Stimulated activated CD4-positive, alpha-beta T cell treated with anti-CD3 and anti-CD28 coated beads, TNF-alpha, amount 100 ng/mL, for 1 hour (primary cell): ENCODE results near the gene MBOAT1.

Experiments
- DNase-seq, 3 donors: peaks; one replicate each; pipeline ENCODE4 v3.0.0-alpha.2; 2020; ENCODE audit warnings: low read depth in 3 of 3, low spot score in 1 of 3

MBOAT1 gene

DNA sequence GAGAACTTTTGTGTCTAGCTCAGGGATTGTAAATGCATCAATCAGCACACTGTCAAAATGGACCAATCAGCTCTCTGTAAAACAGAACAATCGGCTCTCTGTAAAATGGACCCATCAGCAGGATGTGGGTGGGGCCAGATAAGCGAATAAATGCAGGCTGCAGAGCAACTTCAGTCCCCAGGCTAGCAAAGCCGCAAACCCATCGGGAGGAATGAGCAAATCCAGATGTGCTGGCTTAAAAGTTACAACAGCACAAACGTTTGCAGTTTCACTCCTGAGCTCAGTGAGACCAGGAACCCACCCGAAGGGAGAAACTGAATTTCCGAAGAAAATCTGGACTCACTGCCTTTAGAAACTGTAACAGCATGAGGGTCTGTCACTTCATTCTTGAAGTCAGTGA, 21.9 kb upstream of the MBOAT1 start:
- DNase-seq = no peak

DNA sequence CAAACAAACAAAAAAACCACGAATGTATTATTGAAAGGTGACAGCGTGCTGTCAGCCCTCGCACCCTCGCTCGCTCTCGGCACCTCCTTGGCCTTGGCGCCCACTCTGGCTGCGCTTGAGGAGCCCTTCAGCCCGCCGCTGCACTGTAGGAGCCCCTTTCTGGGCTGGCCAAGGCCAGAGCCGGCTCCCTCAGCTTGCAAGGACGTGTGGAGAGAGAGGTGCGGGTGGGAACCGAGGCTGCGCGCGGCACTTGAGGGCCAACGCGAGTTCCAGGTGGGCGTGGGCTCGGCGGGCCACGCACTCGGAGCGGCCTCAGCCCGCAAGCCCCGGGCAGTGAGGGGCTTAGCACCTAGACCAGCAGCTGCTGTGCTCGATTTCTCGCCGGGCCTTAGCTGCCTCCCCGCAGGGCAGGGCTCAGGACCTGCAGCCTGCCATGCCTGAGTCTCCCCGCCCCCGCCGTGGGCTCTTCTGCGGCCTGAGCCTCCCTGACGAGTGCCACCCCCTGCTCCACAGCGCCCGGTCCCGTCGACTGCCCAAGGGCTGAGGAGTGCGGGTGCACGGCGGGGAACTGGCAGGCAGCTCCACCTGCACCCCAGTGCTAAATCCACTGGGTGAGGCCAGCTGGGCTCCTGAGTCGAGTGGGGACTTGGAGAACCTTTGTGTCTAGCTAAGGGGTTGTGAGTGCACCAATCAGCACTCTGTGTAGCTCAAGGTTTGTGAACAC, 20.9 kb upstream of the MBOAT1 start:
- DNase-seq = no peak

GRCh38 chr6:20232188-20232587, 19.9 kb upstream of the MBOAT1 start:
- no peak for DNase-seq

DNA sequence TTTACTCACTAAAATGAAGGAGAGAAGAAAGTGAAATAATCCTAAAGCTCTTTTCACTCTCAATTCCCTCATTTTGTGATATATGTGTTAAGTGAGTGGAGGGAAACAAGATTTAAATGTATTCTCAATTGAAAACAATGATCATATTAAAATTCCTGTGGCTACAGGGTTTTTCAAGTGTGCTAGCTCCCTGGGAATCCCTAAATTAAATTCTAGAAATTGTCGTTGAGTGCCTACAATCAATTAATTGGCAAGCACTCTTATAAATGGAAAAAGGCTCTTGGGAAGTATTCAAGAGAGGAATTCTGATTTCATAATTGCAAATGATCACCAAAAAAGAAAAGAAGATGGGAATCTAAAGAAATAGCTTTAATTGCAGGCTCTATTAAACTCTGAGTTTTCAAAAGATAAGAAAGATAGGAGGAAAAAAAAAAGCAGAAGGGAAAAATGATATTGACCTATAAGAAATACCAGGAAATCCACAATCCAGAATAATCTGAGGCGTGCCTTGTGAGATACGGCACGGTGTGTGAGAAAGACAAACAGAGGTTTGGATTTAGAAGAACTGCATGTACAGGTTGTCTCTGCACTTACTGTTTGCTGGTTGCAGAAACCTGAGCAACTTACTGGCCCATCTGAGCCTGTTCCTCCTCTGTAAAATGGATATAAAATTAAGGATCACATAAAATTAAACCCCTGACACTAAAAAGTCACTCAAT, 18.3 kb upstream of the MBOAT1 start:
- no peak for DNase-seq

DNA sequence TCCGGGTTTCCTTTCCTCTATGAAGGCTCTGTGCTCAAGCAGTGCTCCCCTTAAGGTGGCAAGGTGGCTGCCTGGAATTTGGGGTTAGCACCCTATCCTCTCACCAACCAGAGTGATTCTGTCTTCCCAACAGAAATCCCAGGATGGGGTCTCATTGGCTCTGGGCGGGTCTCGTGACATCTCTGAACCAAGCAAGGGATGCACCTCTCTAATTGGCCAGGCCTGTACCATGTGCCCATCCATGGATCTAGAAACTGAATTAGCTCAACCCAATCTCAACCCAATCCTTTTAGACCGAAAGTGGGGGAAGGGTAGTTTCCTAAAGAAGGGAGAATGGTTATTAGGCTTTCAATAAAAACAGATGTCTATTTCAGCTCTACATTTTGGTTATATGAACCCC, 17.6 kb upstream of the MBOAT1 start:
- no peak for DNase-seq

- no peak for DNase-seq
Measured at GRCh38 chr6:20227350-20227749, 15.1 kb upstream of the MBOAT1 start.

DNA sequence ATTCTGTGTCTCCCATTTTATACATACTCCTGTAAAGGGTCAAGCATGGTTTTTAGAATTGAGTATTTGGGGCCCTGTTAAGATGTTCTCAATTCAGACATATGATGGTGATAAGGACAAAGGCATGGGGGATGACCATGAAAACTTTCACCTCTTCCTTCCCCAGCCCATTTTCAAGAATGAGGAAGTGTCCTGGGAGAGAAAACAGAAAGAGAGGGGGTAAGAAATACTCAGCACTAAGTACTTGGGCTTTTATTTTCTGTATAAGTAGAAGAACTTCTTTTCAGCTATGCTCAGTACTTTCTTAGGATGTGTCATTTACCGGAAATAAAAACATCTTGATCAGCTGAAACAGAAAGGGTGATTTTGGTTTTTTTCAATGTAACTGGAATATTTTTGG, 10.9 kb upstream of the MBOAT1 start:
- no peak for DNase-seq

DNA sequence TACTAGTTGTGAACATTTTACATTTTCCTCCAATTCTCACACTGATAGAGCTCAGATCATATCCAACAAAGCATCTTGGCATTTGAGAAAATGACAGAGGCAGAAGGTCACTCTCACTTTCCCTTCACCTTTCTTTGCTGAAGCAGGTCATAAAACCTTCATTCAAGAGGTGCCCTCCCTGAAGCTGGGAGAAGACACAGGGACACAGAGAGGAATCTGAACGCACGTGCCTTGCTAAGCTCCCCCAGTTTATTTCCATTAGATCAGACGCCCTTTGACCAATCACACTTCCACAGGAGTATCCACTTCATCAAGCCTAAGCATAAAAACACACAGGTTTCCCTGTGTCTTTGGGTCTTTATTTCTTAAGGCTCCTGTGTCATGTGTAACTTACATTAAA, 9.2 kb upstream of the MBOAT1 start:
- DNase-seq = no peak

GRCh38 chr6:20220359-20220758, 8.1 kb upstream of the MBOAT1 start:
- DNase-seq = no peak

DNA sequence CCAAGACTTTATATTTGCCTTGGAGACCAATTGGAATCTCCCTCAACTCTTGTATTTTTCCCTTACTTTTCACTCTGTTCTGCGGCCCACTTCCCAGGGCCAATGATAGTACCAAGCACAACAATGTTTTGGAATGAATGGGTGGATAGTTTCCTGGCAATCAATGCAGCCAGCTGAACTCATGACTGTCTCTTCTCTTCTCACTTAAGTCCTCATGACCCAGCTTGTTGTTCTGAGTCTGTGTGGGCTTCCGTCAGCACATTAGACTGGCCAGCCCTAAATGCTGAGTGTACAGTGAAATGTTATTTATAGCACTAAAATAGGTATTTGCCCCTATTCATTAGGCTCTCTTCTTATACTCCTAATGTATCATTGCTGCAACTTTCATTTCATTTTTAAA, 5.6 kb upstream of the MBOAT1 start:
- no peak for DNase-seq

DNA sequence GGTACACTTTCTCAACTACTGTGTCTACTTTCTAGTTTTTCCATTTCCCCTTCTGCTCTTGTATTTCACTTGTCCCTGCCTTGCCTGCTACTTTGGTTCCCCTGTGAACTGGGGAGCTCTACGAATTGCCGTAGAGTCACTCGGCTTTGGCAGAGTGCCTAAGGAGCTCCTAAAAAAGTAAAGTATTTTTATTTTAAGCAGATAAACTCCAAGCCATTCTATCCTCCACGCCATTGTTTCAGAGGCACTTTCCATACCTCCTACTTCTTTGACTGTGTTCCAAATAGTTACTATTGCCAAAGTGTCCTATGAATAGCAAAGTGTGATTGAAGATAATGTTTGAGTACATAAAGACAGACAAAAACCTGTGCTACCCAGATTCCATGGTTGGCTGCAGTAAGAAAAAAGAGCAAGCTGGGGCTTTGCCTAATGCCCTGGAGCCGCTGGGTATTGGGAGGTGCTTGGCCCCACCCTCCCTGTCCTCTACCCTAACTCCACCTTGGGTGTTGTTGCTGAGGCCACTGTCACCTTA, 5.1 kb upstream of the MBOAT1 start:
- DNase-seq = no peak

DNA sequence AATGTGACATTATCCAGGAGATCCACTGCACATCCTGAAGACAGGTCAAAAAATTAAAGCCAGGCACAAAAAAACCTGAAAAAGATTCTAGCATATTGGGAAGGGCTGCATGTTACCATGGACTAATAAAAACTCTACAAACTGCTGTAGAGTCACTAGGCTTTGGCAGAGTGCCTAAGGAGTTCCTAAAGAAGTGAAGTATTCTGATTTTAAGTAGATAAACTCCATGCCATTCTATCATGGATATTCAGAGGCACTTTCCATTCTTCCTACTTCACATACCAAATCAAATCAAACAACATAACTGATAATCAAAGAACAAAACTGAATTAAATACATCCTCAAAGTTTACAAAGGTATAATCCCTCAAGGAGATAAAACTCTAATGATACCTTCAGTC, 3.0 kb upstream of the MBOAT1 start:
- DNase-seq = no peak

GRCh38 chr6:20213271-20213798, 1.1 kb upstream of the MBOAT1 start:
- DNase-seq = no peak

GRCh38 chr6:20211941-20212391, 303 bp downstream of the MBOAT1 start:
- peak in 1 of 3 donors; percentile 9 for DNase-seq

DNA sequence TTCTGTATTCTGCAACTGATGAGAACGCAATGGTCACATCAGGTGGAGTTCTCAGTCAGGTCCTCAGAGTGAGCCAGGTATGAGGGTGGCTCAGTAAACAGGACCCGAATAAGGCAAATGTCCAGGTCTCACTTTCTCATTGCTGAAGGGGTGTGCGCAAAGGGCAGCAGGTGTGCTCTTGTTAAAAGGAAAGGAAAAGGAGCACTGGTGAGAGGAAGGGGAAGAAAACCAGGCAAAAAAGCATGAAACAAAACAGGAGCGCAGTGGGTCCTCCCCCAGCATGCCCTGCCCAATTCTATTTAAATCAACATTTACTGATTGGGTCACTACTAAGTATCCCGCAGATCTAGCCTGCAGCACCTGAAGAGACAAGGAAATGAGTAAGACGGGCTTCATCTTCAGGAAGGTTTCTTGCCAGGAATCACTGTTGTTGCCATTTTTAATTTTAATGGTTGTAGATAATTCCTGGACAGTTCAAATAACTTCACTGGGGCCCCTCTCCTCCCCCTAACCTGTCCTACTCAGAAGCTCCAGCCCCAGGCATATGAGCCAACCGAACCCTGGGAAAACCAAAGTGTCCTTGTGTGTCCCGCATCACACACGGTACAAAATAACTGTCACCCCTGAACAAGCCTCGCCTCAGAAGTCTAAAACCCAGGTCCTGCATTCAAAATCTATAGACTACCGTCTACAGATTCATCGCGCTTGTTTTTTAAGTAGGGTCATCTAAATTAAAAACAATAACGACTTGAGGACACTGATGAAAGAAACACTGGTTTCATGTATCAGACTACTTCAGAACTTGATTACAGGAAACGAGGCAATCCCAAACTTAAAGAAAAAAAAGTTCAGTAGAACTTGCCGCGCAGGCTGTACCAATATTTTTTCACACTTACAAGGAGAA, 980 bp downstream of the MBOAT1 start:
- no peak for DNase-seq

- DNase-seq = no peak
Measured at GRCh38 chr6:20210158-20210557, 2.1 kb downstream of the MBOAT1 start.

- DNase-seq = no peak
Measured at GRCh38 chr6:20208687-20209378, 3.4 kb downstream of the MBOAT1 start.

DNA sequence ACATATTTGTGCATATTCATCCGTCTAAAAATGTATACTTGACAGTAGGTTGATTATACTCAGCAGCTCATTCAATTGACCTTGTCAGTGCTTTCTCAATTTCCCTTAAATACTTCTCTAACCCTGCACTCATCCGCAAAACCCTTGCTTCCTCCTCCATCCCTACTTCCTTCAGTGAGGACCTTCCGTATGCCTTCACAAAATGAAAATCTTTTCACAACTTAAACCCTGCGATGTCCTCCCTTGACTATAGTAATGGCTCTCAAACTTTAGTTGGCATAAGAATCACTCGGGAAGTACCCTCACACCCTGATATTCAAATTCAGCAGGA, 5.2 kb downstream of the MBOAT1 start:
- no peak for DNase-seq

GRCh38 chr6:20205722-20206161, 6.5 kb downstream of the MBOAT1 start:
- no peak for DNase-seq

GRCh38 chr6:20204512-20204894, 7.8 kb downstream of the MBOAT1 start:
- DNase-seq = no peak
